ENCODE data around the gene DPH1.
"Not testable (repeated sequence)": the region's sequence is repeated elsewhere in the genome, so short reads cannot be mapped to it uniquely, and the experiment has no call there.

DPH1 gene

GRCh38 chr17:2029911-2030778 is at the start of gene DPH1:
DPH1 (plus strand) TSS chr17:2030153; CDS start chr17:2030170, 17 bp downstream.
- peak; percentile 55 for DNase-seq

- DNase-seq: no peak
Measured at GRCh38 chr17:1980665-1981250, 49.2 kb upstream of the DPH1 start.

GRCh38 chr17:1982793-1983366 is 47.1 kb upstream of the DPH1 start:
- not testable (repeated sequence) for DNase-seq

- DNase-seq: no peak
Measured at GRCh38 chr17:1985093-1985492, 44.9 kb upstream of the DPH1 start.

GRCh38 chr17:1985686-1986085 is 44.3 kb upstream of the DPH1 start:
- DNase-seq: no peak

- DNase-seq: no peak
Measured at GRCh38 chr17:1986783-1987451, 43.0 kb upstream of the DPH1 start.

GRCh38 chr17:1989135-1989534 is 40.8 kb upstream of the DPH1 start:
- DNase-seq: no peak

- no peak for DNase-seq
Measured at GRCh38 chr17:1992541-1992940, 37.4 kb upstream of the DPH1 start.

GRCh38 chr17:1994707-1995106 is 35.2 kb upstream of the DPH1 start:
- DNase-seq: no peak

- DNase-seq: peak; percentile 89
Measured at GRCh38 chr17:1995321-1995892, 34.5 kb upstream of the DPH1 start.

- no peak for DNase-seq
Measured at GRCh38 chr17:1995907-1996799, 33.8 kb upstream of the DPH1 start.

GRCh38 chr17:1996800-1997288 is 33.1 kb upstream of the DPH1 start:
- DNase-seq: no peak

- DNase-seq: no peak
Measured at GRCh38 chr17:1997289-1997926, 32.5 kb upstream of the DPH1 start.

GRCh38 chr17:1997927-1998742 is 31.8 kb upstream of the DPH1 start:
- DNase-seq: no peak

GRCh38 chr17:1999557-2000251 is 30.2 kb upstream of the DPH1 start:
- DNase-seq: peak; percentile 66

- DNase-seq: no peak
Measured at GRCh38 chr17:2002767-2003329, 27.1 kb upstream of the DPH1 start.

- DNase-seq: no peak
Measured at GRCh38 chr17:2003525-2003924, 26.4 kb upstream of the DPH1 start.

GRCh38 chr17:2004435-2004952 is 25.5 kb upstream of the DPH1 start:
- no peak for DNase-seq
